Liver (tissue), 9 donors: Measurements from ENCODE around the gene ETNK1. TPM values are rescaled to one million over a fixed set of nuclear protein-coding genes. Genes with fewer than 3 reads are reported as not detected.
A peak's percentile ranks its signal among the peaks of the same experiment; 100 is the strongest.

ENCODE experiments used
- DNase-seq: peaks from one replicate; pipeline ENCODE4 v3.0.0-alpha.2; 2017; ENCODE audit warnings: low spot score
- H3K27ac ChIP-seq, 2 donors: one replicate each; pipeline ENCODE4 v1.7.0; 2013; ENCODE audit warnings: inconsistent platforms in 2 of 2, low read length in 2 of 2, control low read depth in 1 of 2, low read depth in 1 of 2, mild to moderate bottlenecking in 1 of 2
- H3K27me3 ChIP-seq, 4 donors: one replicate each; pipeline versions ENCODE4 v1.6.1 to v1.7.0; 2013; ENCODE audit warnings: low read length in 3 of 4, inconsistent platforms in 1 of 4, mild to moderate bottlenecking in 1 of 4, moderate library complexity in 1 of 4; ENCODE audit not compliant: control insufficient read depth in 4 of 4, insufficient read depth in 4 of 4
- H3K36me3 ChIP-seq, 4 donors: one replicate each; pipeline versions ENCODE4 v1.6.1 to v1.7.0; 2013; ENCODE audit warnings: low read length in 3 of 4, mild to moderate bottlenecking in 3 of 4, low read depth in 1 of 4, moderate library complexity in 1 of 4; ENCODE audit not compliant: control insufficient read depth in 4 of 4, insufficient read depth in 3 of 4
- H3K4me1 ChIP-seq, 4 donors: one replicate each; pipeline versions ENCODE4 v1.6.1 to v1.7.0; 2013; ENCODE audit warnings: low read length in 3 of 4, mild to moderate bottlenecking in 3 of 4, moderate library complexity in 1 of 4; ENCODE audit not compliant: control insufficient read depth in 4 of 4, insufficient read depth in 4 of 4
- H3K4me3 ChIP-seq, 3 donors: one replicate each; pipeline versions ENCODE4 v1.6.1 to v1.7.0; 2013; ENCODE audit warnings: low read length in 3 of 3, control low read depth in 1 of 3, low read depth in 1 of 3, mild to moderate bottlenecking in 1 of 3
- H3K9ac ChIP-seq, 2 donors: one replicate each; pipeline ENCODE4 v1.7.0; 2013; ENCODE audit warnings: low read length in 2 of 2, mild to moderate bottlenecking in 2 of 2, moderate library complexity in 2 of 2, control low read depth in 1 of 2, low read depth in 1 of 2
- H3K9me3 ChIP-seq, 4 donors: one replicate each; pipeline versions ENCODE4 v1.6.1 to v1.7.0; 2013; ENCODE audit warnings: low read length in 3 of 4; ENCODE audit not compliant: control insufficient read depth in 4 of 4
- ATF3 ChIP-seq: IDR thresholded peaks from 2 replicates; pipeline ENCODE4 v1.6.1; 2016; ENCODE audit warnings: antibody characterized with exemption
- CTCF ChIP-seq: fragments of 150-350 bp; IDR thresholded peaks from 2 replicates; pipeline ENCODE4 v1.5.1; 2017; ENCODE audit warnings: improper control_type of control experiment, low read depth, low read length; ENCODE audit not compliant: missing input control
- FOXA1 ChIP-seq: IDR thresholded peaks from 2 replicates; pipeline ENCODE4 v1.6.1; 2016; ENCODE audit warnings: antibody characterized with exemption
- FOXA2 ChIP-seq: IDR thresholded peaks from 2 replicates; pipeline ENCODE4 v1.6.1; 2016; ENCODE audit warnings: antibody characterized with exemption
- GABPA ChIP-seq, 2 donors: IDR thresholded peaks in 1 of 2; conservative IDR thresholded peaks in 1 of 2; 2 replicates each; pipeline ENCODE4 v1.6.1; 2016; ENCODE audit warnings: antibody characterized with exemption in 2 of 2, mild to moderate bottlenecking in 1 of 2, moderate library complexity in 1 of 2
- HNF4A ChIP-seq, 2 donors: conservative IDR thresholded peaks; 2 replicates each; pipeline ENCODE4 v1.6.1; 2016; ENCODE audit warnings: antibody characterized with exemption in 2 of 2, mild to moderate bottlenecking in 2 of 2
- HNF4G ChIP-seq: IDR thresholded peaks from 2 replicates; pipeline ENCODE4 v1.6.1; 2016; ENCODE audit warnings: antibody characterized with exemption
- JUND ChIP-seq, 2 donors: IDR thresholded peaks; 2 replicates each; pipeline ENCODE4 v1.6.1; 2016; ENCODE audit warnings: antibody characterized with exemption in 2 of 2
- RAD21 ChIP-seq, 2 donors: IDR thresholded peaks; 2 replicates each; pipeline ENCODE4 v1.6.1; 2016; ENCODE audit warnings: antibody characterized with exemption in 2 of 2, mild to moderate bottlenecking in 2 of 2
- RXRA ChIP-seq, 2 donors: IDR thresholded peaks; 2 replicates each; pipeline ENCODE4 v1.6.1; 2017 to 2018; ENCODE audit warnings: antibody characterized with exemption in 2 of 2, mild to moderate bottlenecking in 1 of 2
- SP1 ChIP-seq: IDR thresholded peaks from 2 replicates; pipeline ENCODE4 v1.6.1; 2018; ENCODE audit warnings: antibody characterized with exemption, mild to moderate bottlenecking
- TAF1 ChIP-seq: conservative IDR thresholded peaks from 2 replicates; pipeline ENCODE4 v1.6.1; 2016; ENCODE audit warnings: antibody characterized with exemption, mild to moderate bottlenecking
- YY1 ChIP-seq: IDR thresholded peaks from 2 replicates; pipeline ENCODE4 v1.6.1; 2016; ENCODE audit warnings: antibody characterized with exemption, mild to moderate bottlenecking
- ZBTB33 ChIP-seq: IDR thresholded peaks from 2 replicates; pipeline ENCODE4 v1.6.1; 2016; ENCODE audit warnings: antibody characterized with exemption
- WGBS: extraction: QIAGEN DNeasy Blood & Tissue Kit; methylation state at CpG from one replicate; pipeline ENCODE4 v1.1.7; 2013; 5-methylcytosine and 5-hydroxymethylcytosine counted together
- polyA plus RNA-seq, 2 donors: library from polyadenylated mRNA; stranded (reverse) in 1 of 2; unstranded in 1 of 2; fragments of 200-250 nt in 1 of 2; fragments of >200 nt in 1 of 2; fragmentation: Nextera tagmentation in 1 of 2; extraction: Ambion mirVana in 1 of 2; gene quantifications; one replicate each; pipeline versions ENCODE4 v1.2.1 to v1.2.3, GENCODE V29; 2013 to 2015
- total RNA-seq, 2 donors: library from RNA; depleted of rRNA; stranded (reverse); fragments of >200 nt; gene quantifications; one replicate each; pipeline ENCODE4 v1.2.3, GENCODE V29; 2014
- donor health status: healthy.
- donor health status: healthy.
- donor health status: healthy.
- donor health status: healthy.
- donor health status: healthy.

Gene ETNK1
- total and polyA plus RNA-seq, 4 donors, result 15.6 to 51.4 (median 27.0) TPM

GRCh38 chr12:22667122-22667521, 42.2 kb downstream of the ETNK1 start:
- no peak overlapping the region for H3K4me3 ChIP-seq
- no peak for DNase-seq
- H3K27me3 ChIP-seq, result no peaks in the 10 kb centered on the region
- H3K4me1 ChIP-seq, result no peaks in the 10 kb centered on the region
- 16% methylated on average over 1 of the region's 1 CpG for WGBS
- H3K36me3 ChIP-seq, result peaks cover 0 to 4% (median 2%) of the 10 kb centered on the region in 4 donors
- no peak overlapping the region for H3K27ac ChIP-seq
- TF ChIP-seq TAF1, result no peak
- TF ChIP-seq SP1, result no peak
- TF ChIP-seq ZBTB33, result no peak
- no peak for TF ChIP-seq ATF3
- no peak for TF ChIP-seq RAD21 (IDR thresholded peaks at IDR 0.05)
- no peaks in the 10 kb centered on the region for H3K9me3 ChIP-seq
- no peak overlapping the region for H3K9ac ChIP-seq

- TF ChIP-seq CTCF, result no peak
- no peak for TF ChIP-seq RXRA (IDR thresholded peaks at IDR 0.05)
- TF ChIP-seq HNF4A (conservative IDR thresholded peaks at IDR 0.05), result no peak
- no peak for TF ChIP-seq SP1
- TF ChIP-seq FOXA1, result no peak
- no peak for TF ChIP-seq RAD21 (IDR thresholded peaks at IDR 0.05)
- TF ChIP-seq GABPA (IDR thresholded peaks at IDR 0.05 in 1 of 2, conservative IDR thresholded peaks at IDR 0.05 in 1 of 2), result no peak
- TF ChIP-seq FOXA2, result no peak
- no peak for TF ChIP-seq HNF4G
- no peak for TF ChIP-seq TAF1
- Histone ChIP-seq H3K4me1 (no peaks in the 10 kb centered on the region), H3K9ac (no peak overlapping the region), H3K27ac (no peak overlapping the region), H3K36me3 (peaks cover 0 to 4% (median 2%) of the 10 kb centered on the region in 4 donors), H3K9me3 (no peaks in the 10 kb centered on the region), H3K27me3 (no peaks in the 10 kb centered on the region), H3K4me3 (no peak overlapping the region)
- DNase-seq, result no peak
- WGBS, result 98% methylated on average over 6 of the region's 6 CpGs
Measured at GRCh38 chr12:22668441-22668840, 43.5 kb downstream of the ETNK1 start.

- peaks cover 3 to 18% (median 5%) of the 10 kb centered on the region in 4 donors for H3K36me3 ChIP-seq
Measured at GRCh38 chr12:22670762-22671161, 45.8 kb downstream of the ETNK1 start.

More at GRCh38 chr12:22670762-22671161, 45.8 kb downstream of the ETNK1 start:
- DNase-seq, result no peak
- Histone ChIP-seq H3K27ac (no peak overlapping the region), H3K4me3 (no peak overlapping the region), H3K4me1 (no peaks in the 10 kb centered on the region), H3K9me3 (no peaks in the 10 kb centered on the region), H3K9ac (no peak overlapping the region), H3K27me3 (no peaks in the 10 kb centered on the region)
- TF ChIP-seq CTCF (peak; percentile 15), ATF3 (no peak), YY1 (no peak), HNF4G (no peak), JUND (IDR thresholded peaks at IDR 0.05) (no peak), FOXA2 (no peak), TAF1 (no peak), RAD21 (IDR thresholded peaks at IDR 0.05) (peak; percentile 39 to 40)
